GM15510 (cell line): Measurements from ENCODE around the gene BCAT1.

ENCODE experiments used
- POLR2A ChIP-seq: IDR thresholded peaks from 3 replicates; pipeline ENCODE4 v1.6.1; 2011; ENCODE audit warnings: borderline replicate concordance; ENCODE audit not compliant: insufficient read length; ENCODE audit errors: extremely low read depth

The BCAT1 gene

GRCh38 chr12:24795699-24796347, 153.1 kb downstream of the BCAT1 start:
- TF ChIP-seq POLR2A: no peak

DNA sequence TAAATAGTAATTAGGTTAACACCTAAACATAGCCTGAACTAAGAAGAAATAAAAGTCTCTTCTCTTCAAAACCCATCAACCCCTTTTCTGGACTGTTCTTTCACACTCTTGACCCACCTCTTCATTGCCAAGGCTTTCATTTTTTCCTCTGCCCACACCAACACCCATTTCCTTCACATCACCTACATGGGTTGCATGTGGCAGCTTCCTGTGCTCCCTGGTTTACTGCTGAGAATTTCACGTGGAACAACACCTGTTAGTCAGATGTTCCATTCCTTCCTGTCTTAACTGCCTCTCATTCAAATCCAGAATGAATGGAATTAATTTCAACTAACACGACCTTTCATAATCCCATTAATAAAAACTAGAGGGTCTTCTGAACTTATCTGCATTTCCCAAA, 157.3 kb downstream of the BCAT1 start:
- TF ChIP-seq POLR2A: no peak

GRCh38 chr12:24788886-24789285, 160.0 kb downstream of the BCAT1 start:
- no peak for TF ChIP-seq POLR2A

GRCh38 chr12:24780697-24781368, 168.1 kb downstream of the BCAT1 start:
- TF ChIP-seq POLR2A: no peak

DNA sequence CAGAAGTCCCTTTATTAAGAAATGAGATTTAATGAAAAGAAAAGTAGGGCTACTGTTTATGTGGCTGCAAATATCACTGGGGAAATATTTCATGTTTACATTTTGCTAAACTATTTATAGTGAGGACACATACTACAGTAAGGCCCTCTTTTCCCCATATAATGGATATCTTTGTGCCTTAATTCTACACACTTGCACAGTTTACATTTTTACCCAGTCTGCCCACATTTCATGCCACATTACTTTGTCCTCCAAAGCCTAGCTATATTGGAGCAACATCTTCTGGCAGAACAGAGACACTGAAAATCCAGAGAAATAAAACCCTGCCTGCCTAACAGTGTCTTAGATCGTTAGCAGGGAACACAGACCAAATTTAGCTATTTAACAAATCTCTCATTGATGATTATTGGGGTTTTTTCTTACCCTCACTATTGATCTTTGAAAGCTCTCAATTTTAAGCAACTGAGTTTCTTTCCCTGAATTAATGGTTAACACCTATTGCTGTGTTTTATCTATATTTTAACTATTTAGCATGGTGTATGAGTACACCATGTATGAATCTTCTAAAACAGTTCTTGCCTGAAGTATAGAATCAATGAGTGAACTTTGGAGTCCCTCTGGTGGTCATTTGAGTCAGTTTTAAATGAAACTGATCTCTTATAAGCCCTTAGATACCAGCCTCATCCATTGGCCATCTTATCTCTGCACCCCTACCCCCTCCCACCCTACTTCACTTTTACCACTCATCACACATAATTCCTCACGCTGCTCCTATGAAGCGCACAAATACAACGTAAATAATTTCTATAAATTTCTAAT, 170.2 kb downstream of the BCAT1 start:
- no peak for TF ChIP-seq POLR2A

DNA sequence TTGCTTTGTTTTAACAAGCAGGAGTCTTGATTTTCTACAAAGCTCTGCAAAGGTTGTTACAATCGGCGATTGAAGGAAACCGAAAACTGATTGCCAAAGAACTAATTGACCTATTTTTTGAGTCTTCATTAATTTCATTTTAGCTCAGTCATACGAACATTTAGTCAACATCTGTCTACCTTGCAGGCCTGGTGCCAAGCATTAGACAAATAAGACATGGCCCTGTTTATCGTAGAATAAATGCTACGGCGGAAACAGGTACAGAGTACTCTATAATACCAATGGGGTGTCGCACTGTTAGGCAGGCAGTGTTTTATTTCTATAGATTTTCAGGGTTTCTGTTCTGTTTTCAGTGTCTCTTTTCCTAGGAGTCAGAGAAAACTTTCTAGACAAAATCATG, 171.5 kb downstream of the BCAT1 start:
- TF ChIP-seq POLR2A: no peak

- TF ChIP-seq POLR2A: no peak
Measured at GRCh38 chr12:24776861-24777260, 172.0 kb downstream of the BCAT1 start.

GRCh38 chr12:24775073-24775472, 173.8 kb downstream of the BCAT1 start:
- no peak for TF ChIP-seq POLR2A

GRCh38 chr12:24773996-24774395, 174.9 kb downstream of the BCAT1 start:
- no peak for TF ChIP-seq POLR2A

DNA sequence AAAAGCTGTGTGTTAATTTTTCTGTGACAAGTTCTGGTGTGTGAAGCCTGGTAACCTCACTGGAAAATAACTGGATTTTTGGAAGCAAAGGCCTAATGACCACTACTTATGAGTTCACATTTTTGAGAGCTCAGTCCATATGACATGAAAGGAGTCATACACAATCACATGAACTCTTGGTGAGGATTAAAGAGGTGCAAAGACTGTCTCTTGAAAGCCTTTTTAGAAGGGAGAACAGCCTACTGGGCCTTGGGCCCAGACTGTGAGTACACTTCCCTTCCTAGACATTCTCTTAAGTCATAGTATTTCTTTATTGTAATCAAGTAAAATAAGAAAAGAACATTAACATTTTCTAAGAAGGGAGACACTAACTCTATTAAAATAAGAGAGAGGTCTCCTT, 176.1 kb downstream of the BCAT1 start:
- TF ChIP-seq POLR2A: no peak

GRCh38 chr12:24770821-24771220, 178.1 kb downstream of the BCAT1 start:
- TF ChIP-seq POLR2A: no peak

GRCh38 chr12:24770334-24770733, 178.6 kb downstream of the BCAT1 start:
- TF ChIP-seq POLR2A: no peak

DNA sequence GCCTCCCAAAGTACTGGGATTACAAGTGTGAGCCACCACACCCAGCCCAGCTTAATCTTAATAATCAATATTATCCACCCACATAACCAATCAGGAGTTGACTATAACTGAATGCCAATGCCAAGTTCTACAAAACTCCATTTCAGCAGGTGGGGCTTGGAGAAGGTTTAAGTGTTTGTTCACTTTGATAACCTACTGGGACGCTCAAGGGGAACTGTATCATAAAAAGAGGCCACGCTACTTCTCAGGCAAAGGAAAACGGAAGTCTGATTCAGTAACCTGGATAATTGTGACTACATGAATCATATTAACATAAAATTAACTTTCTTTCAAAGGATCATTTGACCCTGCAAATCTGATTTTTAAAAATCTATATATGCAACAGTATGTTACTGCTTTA, 179.2 kb downstream of the BCAT1 start:
- TF ChIP-seq POLR2A: no peak

- TF ChIP-seq POLR2A: no peak
Measured at GRCh38 chr12:24768415-24768814, 180.5 kb downstream of the BCAT1 start.

DNA sequence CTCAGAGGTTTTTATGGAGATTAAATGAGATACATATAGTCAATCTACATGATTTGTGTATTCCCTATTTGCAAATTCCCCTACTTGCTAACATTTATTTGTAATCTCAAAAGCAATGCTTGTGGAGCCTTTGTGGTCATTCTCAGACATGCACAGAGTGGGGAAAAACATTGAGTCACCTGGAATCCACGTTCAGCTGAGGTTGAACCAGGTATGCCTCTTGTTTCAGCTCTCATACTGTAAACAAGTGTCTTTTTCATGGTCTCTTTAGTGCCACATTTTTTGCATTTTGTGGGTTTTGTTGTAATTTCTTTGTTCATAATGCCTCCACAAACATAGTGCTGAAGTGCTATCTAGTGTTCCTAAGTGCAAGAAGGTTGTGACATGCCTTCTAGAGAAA, 181.9 kb downstream of the BCAT1 start:
- no peak for TF ChIP-seq POLR2A
